ENCODE data around the gene FAM171A2.

The FAM171A2 gene

DNA sequence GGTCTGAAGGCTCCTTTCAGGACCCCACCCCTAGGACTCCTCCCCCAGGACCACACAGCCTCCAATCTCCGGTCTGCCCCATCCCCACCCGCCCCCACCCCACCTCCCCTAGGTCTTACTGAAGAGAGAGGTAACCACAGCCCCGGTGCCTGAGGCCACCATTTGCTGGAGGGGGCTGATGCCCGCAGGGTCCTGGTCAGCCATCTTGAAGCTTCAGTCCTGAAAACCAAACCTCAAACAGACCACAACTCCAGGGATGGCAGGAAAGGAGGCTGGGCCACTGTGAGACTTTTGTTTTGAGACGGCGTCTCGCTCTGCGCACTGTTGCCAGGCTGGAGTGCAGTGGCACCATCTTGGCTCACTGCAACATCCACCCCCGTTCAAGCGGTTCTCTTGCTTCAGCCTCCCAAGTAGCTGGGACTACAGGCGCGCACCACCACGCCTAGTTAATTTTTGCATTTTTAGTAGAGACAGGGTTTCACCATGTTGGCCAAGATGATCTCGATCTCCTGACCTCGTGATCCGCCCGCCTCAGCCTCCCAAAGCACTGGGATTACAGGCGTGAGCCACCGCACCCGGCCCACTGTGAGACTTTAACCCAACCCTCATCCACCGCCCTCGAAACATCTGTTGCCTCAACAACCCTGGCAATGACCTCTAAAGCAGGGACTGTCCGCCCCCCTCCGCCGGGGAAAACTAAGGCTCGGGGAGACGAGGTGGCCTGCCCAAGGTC, 40.1 kb downstream of the FAM171A2 start:
- no peak for DNase-seq (ENCODE audit: low spot score)

DNA sequence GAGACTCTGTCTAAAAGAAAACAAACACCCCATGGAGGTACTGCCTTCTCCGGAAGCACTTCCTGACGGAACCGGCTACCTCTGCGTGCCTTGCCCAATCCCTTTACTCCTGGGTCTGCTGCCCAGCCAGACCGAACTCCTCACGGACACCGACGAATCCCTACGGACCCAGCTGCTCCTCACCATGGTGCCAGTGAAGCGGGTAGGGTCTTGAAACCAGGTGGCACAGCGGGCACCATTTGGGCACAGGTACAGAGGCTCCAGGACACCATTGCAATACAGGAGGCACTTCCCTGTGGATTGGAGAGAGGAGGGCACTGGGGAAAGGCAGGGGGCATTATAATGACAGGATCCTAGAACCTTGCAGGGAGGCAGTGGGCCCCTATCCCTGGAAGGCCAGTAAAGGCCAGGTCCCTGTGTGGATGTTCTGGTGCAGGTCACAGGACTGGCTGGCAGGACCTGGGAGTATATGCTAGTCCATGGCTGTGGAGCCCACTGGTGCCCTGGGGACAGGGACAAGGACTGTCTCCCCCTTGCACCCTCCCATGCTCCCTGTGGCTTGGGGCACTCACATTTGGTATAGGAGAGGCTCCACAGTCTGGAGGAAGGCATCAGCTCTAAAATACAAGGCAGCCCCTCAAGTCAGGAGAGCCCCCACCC, 41.3 kb downstream of the FAM171A2 start:
- no peak for DNase-seq (ENCODE audit: low spot score)

DNA sequence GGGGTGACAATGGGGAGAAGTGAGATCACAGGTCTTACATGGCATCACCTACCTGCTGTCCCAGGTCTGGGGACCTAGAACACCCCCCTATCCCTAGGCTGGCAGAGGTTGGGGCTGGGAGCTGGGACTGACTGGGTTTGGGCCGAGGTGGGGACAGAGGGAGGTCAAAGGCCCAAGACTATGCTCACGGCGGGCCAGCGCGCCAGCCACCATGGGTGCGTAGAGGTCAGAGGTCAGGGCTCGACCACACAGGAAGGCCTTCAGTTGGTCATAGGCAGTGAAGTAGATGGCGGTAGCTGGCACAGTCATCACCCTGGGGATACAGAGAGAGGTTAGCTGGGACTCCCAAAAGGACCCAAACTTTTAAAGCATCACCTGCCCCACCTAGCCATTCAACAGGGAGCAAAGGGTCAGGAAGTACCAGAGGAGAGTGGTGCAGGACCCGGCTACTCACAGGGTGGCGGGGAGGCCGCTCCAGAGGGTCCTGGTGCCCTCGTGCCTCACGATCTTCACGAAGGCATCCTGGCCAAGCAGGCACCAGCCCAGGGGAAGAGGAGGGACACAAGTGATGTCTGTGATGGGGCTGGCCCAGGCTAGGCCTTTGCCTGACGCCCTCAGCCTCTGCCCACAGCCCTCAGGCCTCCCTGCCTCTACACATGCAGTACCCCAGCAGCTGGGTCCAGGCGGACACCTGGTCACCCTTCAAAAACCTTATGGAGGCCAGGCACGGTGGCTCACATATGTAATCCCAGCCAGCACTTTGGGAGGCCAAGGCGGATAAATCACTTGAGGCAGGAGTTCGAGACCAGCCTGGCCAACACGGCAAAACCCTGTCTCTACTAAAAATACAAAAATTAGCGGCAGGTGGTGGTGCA, 42.2 kb downstream of the FAM171A2 start:
- DNase-seq (ENCODE audit: low spot score): no peak

DNA sequence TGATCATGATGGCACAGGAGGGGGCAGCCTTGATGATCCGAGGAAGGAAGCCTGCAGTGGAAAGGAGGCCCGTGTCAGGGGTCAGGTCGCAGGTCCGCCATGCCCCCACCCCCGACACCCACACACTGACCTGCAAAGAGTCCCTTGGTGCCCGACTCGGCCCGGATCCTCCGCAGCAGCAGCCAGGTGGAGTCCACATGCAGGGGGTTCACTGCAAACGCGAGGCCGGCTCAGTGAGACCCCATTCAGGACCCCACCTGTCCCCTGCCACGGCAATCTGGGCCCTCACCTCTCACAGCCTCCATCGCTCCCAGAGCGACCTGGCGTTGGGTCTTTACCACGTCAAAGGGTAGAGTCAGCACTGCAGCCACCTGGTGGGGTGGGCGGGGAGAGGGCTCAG, 43.6 kb downstream of the FAM171A2 start:
- no peak for DNase-seq (ENCODE audit: low spot score)

DNA sequence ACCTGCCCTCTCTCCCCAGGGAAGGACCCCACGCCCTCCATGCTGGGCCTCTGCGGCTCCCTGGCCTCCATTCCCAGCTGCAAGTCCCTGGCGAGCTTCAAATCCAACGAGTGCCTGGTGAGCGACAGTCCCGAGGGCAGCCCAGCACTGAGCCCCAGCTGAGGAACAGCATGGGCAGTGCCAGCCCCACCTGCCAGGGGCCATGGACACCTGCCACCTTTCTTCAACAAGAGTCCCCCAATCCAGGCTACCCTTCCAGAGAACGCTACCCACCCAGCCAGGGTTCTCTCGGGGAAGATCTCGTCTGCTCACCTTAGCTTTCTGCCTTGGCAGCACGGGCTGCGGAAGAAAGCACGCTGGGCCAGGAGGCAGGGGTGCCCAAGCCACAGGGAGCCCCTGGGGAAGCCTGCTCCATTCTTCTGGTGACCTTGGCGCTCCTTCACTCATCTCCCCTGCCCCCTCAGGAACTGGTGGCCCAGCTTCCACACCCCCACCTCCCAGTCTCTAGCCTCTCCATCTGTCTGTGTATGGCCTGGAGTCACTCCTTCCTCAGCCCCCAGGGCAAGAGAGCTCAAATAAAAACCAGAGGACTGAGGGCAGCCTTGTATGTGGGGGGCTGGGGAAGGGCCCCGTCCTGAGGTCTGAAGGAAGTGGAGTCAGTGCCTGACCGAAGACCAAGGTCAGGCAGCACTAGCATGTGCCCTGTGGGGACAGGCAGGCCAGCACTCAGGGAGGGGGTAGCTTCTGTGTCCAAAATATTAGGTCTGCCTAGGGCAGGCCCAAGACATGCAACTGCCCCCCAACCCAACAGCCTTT, 45.4 kb downstream of the FAM171A2 start:
- DNase-seq (ENCODE audit: low spot score): no peak

DNA sequence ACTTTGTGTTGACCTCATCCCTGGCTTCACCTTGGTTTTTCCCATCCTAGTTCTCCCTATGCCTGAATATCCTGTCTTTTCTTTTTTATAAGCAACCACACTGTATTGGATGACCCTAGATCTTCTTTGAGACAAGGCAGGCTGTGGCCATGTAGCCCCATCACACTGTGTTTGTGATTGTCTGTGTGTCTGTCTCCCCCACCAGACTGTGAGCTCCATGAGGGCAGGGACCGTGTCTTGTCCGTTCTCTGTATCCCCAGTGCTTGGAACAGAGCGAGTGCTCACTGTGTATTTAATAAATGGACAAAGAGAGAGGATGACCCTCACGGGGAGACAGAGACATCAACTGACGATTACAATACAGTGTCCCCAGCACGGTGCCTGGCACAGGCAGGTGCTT, 46.1 kb downstream of the FAM171A2 start:
- DNase-seq (ENCODE audit: low spot score): no peak

DNA sequence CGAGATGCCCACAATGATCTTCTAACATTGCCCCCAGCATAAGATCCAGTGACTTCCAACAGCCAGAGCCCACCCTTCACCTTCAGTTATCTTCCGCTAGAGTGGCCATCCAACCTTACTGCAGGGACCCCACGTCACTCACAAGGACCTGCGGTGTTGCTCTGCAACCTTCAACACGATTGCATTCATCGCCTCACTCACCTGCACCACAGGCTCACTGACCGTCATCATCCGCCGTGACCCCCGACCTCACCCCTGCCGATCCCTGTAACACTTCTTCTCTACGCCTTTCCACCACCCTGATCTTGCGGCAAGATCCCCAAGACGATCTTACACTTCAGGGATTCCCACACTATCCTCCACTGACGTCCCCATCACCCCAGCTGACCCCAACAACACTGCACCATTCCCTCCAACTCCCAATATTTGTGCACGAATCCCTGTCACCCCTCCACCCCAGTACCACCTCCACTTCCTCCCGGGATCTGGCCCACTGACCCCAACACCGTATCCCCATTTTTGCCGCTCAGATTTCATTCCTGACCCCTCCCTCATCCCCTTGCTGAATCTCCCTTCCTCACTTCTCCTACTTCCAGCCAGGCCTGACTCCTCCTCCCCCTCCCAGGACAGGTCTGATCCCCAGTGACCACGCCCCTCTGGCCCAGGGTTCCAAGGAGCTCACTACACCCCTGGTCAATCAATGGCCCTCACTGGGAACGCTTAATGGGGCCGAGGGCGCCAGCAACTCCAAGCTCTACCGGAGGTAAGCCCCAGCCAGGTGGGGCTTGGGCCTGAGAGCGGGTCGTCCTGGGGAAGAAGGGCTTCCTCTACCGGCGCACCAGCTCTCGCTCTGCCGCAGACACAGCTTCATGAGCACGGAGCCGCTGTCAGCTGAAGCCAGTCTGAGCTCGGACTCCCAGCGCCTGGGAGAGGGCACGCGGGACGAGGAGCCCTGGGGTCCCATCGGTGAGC, 47.6 kb downstream of the FAM171A2 start:
- no peak for DNase-seq (ENCODE audit: low spot score)

DNA sequence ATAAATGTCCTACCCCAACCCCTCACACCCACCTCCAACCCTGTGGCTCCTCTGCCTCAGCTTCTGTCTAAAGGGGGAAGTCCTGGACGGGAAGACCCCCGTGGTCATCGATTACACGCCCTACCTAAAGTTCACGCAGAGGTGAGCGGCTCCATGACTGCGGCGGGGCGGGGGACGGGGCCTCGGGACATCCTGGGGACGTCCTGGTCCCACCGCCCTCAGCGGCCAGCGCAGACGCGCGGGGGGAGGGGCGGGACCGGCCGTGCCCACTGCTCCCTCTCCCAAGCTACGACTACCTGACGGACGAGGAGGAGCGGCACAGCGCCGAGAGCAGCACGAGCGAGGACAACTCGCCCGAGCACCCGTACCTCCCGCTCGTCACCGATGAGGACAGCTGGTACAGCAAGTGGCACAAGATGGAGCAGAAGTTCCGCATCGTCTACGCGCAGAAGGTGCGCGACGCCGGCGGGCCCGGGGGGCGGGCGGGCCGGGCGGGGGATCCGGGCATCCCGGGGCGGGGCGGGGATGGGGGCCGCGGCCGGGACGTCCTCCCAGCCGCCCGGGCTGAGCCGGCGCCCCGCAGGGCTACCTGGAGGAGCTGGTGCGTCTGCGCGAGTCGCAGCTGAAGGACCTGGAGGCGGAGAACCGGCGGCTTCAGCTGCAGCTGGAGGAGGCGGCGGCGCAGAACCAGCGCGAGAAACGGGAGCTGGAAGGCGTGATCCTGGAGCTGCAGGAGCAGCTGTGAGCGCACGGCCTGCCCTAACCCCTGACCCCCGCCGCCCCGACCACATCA, 48.6 kb downstream of the FAM171A2 start:
- DNase-seq (ENCODE audit: low spot score): peak; percentile 71

DNA sequence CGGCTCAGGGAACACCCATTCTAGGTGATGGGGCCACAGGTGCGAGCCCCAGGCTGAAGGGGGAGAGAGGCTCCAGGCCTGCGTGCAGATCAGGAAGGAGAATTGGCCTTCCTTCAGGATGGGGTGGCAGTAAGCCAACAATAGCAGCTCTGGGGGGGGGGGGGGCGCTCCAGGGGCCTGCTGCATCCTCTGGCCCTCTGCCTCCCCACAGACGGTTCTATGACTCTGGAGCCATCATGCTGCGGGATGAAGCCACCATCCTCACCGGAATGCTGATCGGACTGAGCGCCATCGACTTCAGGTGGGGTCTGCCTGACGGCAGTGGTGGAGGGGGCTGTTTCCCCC, 49.2 kb downstream of the FAM171A2 start:
- DNase-seq (ENCODE audit: low spot score): no peak

DNA sequence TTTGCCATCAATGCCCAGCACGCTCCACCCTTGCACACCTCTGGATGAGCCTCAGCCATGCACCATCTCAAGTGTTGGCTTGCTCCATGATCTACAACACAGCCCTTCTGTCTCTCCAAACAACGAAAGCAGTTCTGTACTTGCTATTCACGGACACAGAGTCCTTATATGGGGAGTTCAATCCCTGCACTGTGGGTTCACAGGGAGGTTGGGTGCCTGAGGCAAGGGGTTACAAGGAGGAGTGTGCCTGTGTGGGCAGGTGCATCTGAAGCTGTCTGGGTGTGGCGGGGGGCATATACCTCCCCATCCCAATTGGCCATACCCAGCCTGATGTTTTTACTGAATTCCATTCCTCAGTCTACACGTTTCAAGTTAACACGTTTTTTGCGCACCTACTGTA, 49.6 kb downstream of the FAM171A2 start:
- no peak for DNase-seq (ENCODE audit: low spot score)

DNA sequence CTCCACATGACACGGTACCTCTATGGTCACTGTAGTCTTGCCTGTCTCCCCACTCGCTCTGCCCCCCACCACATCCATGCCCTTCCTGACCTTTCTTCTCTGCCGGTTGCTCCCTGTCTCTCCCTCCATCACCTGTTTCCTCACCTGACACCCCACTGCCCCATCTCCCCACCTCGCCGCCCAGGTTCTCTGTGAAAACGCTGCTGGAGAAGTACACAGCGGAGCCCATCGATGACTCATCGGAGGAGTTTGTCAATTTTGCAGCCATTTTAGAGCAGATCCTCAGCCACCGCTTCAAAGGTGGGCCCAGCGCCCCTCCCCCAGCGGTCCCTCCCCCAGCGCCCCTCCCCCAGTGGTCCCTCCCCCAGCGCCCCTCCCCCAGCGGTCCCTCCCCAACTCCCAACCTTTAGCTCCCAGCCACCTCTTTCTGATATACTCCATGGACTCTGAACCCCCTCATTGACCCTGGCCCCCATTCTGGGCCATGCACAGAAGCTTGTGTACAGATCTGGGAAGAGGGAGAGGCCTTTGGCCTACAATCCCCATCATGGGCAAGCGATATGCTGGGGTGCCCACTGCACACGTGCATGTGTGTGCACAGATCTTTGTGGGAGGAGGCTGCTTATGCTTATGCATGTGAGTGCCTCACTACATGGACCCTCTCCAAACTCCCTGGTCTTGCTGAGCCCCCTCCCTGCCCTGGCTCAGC, 51.1 kb downstream of the FAM171A2 start:
- no peak for DNase-seq (ENCODE audit: low spot score)

DNA sequence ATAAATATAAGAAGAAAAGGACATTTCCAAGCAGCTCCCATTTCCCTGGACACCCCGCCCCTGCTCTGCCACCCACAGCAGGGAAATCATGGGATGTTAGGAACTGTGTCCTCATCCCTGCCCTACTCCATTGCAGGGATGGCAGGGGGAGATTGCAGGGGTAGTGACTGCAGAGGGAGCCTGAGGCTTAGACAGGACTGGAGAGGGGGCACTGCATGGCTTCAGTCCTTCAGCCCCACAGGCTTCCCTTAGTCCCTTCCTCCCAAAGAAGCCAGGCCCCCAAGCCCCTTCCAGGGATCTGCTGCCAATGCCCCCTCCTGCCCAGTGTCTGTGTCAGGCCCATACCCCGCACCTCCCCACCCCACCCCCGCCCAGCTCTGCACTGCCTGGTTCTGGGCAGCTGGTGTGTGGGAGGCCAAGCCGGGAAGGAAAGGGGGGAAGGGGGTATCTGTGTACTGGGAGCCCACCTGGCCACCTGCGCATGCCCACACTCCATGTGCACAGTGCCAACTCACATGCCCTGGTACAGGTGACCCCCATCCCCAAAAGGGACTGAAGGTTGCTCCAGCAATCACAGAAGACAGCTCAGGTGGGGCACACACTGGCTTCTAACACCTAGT, 52.0 kb downstream of the FAM171A2 start:
- DNase-seq (ENCODE audit: low spot score): no peak

DNA sequence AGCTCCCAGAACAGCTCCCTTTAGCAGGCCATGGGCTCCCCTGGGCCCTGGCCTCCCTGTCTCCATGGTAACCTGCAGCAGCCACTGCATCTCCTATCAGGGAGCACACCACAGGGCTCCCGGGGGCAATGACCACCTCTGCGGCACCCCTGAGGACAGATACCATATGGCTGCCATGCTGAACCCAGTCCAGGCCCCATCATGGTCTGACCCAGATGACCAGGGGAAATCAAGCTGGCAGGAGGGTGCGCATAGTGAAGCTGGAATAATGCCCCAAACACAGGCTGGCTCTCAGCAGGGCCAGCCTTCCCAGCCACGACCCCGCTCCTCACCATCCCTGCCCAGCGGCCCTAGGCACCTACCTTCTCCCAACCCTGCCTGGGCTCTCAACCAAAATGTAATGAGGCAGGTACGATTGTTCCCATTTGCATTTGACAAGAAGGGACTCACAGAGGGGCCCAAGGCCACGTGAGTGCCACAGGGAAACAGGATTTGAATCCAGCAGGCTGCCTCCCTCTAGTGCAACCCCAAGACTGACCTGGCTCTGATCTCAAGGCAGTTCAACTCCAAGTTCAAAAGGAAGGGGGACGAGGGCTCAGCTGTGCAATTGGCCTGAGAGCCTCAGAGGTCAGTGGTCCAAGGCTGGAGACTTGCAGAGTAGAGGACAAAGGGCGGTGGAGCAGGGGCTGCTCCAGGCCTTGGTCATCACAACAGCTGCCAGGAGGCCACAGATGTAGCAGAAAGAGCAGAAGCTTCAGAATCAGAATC, 52.9 kb downstream of the FAM171A2 start:
- no peak for DNase-seq (ENCODE audit: low spot score)

DNA sequence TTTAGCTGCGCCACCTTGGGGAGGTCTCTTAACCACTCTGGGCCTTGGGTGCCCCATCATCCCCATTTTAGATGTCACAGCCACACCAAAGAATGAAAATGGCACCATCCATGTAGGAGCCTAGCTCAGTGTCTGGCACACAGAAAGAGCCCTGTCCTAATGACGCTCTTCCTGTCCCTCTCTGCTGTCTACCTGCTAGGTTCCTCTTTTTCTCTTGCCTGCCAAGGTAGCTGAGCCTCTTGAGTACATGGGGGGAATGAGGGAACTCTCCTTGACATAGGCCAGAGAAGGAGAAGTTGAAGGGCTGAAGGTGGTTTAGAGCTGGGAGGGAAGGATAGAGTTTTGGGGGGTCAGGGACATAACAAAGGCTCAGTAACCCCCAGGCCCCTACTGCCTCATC, 53.5 kb downstream of the FAM171A2 start:
- no peak for DNase-seq (ENCODE audit: low spot score)

DNA sequence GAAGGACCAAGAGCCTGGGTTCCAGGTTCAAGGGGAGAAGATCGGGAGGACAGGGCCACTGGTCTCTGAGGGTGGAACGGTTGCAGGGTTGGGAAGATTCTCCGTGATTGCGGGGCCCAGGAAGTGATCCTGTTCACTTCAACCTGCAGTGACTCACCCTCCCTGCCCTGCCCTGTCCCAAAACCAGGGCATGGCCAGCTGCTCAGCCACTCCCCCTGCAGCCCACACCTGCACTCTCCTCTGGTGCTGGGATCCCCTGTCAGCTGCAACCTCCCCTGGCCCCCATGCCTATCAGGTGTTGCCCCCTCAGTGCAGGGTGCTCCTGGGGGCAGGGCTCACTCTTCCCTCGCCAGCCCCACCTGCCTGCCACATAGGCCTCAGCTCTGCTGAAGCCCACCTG, 54.2 kb downstream of the FAM171A2 start:
- no peak for DNase-seq (ENCODE audit: low spot score)

DNA sequence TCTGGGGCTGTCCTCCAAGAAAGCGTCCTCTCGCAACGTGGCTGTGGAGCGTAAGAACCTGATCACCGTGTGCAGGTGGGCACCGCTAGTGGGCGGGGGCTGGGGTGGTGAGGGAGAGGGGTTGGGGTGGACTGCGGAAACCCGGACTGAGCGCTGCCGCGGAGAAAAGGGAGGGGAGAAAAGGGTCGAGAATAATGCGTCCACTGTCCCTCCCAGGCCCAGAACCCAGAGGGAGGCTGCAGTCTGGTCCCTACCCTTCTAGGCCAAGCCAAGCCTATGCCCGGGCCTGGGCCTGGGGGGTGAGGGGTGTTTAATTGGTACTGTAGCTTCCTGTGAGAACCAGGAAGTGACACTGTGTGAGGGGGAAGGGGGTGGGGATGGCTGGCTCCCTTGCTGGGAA, 54.8 kb downstream of the FAM171A2 start:
- no peak for DNase-seq (ENCODE audit: low spot score)

DNA sequence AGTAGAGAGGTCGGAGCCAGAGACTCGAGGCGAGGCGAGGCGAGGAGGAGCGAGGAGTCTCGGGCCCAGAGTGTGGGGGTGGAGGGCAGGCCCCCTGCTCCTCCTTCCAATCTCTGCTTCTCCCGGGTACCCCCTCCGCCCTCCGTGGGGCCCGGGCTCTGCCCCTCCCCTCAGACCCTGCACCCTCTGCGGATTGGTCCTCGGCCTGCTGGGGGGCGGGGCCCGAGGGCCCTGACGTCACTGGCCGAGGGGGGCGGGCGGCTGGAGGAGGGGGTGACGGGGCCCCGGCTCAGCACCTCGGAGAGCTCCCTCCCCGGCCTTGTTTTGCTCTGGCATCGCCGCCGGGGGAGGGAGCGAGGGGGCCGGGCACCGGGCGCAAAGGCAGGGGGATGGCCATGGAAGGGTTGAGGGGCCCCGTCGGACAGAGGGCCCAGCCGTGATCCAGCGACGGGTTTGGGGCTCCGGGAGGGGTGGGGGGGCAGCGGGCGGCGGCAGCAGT, 55.3 kb downstream of the FAM171A2 start, which contains the start of gene RUNDC3A:
TSS of gene RUNDC3A (plus strand) at position 282 of the 499 bp plus-strand sequence. CDS start 232 bp downstream, outside the sequence.
- DNase-seq (ENCODE audit: low spot score): peak; percentile 98
